ENCODE measurements around the gene C2orf49.

DNA sequence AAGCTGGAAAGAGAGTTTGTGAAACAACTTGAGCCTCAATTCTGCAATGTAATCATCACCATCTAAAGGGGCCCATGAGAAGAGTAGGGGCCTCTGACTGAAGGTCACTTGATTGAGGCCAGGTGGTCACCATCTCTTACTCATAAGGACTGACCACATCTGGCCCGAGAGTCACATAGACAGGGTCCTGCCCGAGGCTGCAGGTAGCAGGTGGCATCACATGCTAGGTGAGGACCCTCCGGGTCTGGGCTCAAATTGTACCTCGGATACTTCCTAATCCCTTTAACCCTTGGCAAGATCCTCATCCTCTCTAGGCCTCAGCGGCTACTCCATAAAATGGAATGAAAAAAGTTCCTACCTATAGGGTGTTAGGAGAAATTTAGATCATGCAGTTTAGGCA lies 44.8 kb downstream of the C2orf49 start:
- TF ChIP-seq CTCF (IDR thresholded peaks at IDR 0.05; ENCODE audit: insufficient read depth, low read depth, low read length) = no peak
- no peak for TF ChIP-seq EZH2 (IDR thresholded peaks at IDR 0.05; ENCODE audit: insufficient read depth, low read length)
